ENCODE results near the gene SLC25A27.

SLC25A27 gene

DNA sequence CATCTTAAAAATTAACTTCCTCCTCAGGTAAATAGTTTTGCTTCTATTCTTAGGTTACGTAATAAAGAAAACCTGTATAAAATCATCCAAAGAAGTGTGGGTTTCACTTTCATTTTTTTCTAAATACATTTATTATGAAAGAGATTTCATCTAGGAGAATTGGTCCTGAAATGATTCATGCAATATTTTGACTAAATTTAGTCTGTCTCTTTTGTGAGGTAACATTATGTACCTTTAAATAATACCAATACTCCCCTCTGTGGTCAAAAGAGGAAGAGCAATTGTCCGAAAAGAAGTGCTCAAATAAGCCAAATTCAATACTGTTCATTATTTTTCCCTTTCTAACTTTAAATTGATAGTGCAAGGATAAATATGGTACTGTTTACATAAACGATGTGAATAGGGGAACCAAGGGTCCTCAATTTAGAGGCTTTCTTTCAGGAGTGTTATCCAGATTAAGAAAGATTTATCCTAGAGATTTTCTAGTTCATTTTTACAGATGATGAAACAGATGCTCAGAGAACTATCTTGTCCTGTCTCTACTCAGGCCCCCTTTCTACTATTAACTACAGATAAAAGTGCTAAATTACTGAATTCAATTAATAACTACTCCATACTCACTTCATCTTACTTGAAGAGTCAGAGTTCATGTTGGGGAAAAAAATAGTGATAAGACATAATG, 26.4 kb upstream of the SLC25A27 start:
- TF ChIP-seq, protein P1, sequence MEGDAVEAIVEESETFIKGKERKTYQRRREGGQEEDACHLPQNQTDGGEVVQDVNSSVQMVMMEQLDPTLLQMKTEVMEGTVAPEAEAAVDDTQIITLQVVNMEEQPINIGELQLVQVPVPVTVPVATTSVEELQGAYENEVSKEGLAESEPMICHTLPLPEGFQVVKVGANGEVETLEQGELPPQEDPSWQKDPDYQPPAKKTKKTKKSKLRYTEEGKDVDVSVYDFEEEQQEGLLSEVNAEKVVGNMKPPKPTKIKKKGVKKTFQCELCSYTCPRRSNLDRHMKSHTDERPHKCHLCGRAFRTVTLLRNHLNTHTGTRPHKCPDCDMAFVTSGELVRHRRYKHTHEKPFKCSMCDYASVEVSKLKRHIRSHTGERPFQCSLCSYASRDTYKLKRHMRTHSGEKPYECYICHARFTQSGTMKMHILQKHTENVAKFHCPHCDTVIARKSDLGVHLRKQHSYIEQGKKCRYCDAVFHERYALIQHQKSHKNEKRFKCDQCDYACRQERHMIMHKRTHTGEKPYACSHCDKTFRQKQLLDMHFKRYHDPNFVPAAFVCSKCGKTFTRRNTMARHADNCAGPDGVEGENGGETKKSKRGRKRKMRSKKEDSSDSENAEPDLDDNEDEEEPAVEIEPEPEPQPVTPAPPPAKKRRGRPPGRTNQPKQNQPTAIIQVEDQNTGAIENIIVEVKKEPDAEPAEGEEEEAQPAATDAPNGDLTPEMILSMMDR (conservative IDR thresholded peaks at IDR 0.05): peak; percentile 69
- H3K27ac ChIP-seq: no peak overlapping the region

DNA sequence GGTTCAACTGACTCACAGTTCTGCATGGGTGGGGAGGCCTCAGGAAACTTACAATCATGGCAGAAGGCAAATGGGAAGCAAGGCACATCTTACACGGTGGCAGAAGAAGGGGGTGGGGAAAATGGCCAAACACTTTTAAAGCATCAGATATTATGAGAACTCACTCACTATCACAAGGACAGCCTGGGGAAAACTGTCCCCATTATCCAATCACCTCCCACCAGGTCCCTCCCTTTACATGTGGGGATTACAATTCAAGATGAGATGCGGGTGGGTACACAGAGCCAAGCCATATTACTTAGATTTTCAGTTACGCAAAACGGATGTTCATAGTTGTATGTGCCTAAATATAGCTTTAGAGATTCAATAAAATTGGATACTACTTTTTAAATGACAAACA, 25.8 kb upstream of the SLC25A27 start:
- no peak overlapping the region for H3K27ac ChIP-seq
- TF ChIP-seq, protein P1 (conservative IDR thresholded peaks at IDR 0.05): no peak

DNA sequence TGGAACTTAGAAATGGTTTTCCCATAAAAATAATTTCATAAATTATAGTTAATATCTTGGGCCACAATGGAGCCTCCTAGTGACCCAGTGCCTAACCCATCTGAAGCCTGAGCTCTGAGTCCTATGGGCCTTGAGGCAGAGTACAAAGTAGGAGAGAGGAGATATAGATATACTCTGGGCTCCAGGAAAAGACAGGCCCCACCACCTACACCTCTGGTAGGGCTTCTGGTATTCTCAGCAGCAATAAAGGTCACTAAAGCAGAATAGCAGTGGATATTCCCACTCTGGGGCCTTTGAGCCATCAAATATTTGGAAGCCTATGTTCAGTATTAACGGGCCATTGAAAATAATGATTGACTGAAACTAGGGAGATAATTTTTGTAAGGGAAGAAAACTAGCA, 24.3 kb upstream of the SLC25A27 start:
- H3K27ac ChIP-seq: no peak overlapping the region
- TF ChIP-seq, protein P1 (conservative IDR thresholded peaks at IDR 0.05): no peak

DNA sequence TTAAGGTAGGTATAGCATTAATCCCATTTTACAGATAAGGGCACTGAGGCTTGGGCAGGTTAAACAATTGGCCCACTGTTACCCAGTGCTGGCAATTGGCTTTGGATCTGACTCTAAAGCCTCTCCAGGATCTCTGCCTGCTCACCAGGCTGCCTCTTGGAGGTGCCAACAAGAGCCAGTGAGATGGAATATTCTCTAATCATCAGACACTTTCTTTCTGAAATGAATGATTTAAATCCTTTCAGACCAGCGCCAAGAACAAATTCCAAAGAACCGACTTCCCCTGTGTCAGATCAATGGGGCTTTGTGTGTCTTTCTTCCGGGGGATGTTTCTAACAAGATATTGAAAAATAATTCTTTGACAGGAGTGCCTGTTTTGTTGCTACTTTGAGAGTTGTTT, 23.8 kb upstream of the SLC25A27 start:
- TF ChIP-seq, protein P1 (conservative IDR thresholded peaks at IDR 0.05): no peak

DNA sequence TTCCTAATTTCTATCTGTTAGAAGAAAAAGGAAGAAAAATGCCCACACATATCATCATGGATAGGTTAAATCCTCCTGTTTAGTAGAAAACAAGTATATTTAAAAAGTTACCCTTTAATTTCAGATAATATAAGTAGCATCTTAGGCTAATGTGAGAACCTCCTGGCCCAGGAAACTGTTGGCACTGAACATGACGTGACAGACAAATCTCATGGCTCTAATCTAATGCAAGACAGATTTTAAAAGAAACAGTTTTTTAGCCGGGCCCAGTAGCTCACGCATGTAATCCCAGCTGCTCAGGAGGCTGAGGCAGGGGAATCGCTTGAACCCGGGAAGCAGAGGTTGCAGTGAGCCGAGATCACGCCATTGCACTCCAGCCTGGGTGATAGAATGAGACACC, 23.1 kb upstream of the SLC25A27 start:
- TF ChIP-seq, protein P1 (conservative IDR thresholded peaks at IDR 0.05): no peak
- no peak overlapping the region for H3K27ac ChIP-seq

More for the DNA sequence above, 23.8 kb upstream of the SLC25A27 start:
- no peak overlapping the region for H3K27ac ChIP-seq

DNA sequence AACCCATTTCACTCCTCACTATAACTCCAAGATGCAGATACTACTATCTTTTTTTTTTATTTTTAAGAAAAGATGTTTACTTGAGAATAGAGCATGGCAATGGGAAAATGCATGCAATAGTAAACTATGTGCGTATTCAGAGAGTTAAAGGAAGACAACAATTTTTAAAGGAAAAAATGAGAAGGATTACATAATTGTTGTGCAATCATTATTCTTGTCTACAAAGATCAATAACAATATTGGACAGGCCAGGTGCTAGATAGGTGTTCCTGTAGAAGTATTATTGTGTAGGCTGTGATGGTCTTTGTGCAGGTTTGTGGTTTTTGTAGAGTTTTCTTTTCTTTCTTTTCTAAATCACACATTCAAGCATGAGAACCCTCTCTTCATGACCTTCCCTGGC, 20.7 kb upstream of the SLC25A27 start:
- H3K27ac ChIP-seq: no peak overlapping the region
- TF ChIP-seq, protein P1 (conservative IDR thresholded peaks at IDR 0.05): no peak

DNA sequence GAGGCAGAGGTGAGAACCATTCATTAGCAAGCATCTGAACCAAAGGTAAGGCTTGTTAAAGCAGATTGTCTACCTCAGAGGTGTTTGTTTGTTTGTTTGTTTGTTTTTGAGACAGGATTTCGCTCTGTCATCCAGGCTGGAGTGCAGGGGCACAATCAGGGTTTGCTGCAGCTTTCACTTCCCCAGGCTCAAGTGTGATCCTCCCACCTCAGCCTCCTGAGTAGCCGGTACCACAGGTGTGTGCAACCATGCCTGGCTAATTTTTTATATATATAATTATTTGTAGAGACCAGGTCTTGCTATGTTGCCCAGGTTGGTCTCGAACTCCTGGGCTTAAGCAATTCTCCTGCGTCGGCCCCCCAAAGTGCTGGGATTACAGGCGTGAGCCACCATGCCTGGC, 17.3 kb upstream of the SLC25A27 start:
- no peak overlapping the region for H3K27ac ChIP-seq
- TF ChIP-seq, protein P1 (conservative IDR thresholded peaks at IDR 0.05): no peak
